ENCODE data around the gene JAK2.
"Not testable (repeated sequence)": the region's sequence is repeated elsewhere in the genome, so short reads cannot be mapped to it uniquely, and the experiment has no call there.

The JAK2 gene

DNA sequence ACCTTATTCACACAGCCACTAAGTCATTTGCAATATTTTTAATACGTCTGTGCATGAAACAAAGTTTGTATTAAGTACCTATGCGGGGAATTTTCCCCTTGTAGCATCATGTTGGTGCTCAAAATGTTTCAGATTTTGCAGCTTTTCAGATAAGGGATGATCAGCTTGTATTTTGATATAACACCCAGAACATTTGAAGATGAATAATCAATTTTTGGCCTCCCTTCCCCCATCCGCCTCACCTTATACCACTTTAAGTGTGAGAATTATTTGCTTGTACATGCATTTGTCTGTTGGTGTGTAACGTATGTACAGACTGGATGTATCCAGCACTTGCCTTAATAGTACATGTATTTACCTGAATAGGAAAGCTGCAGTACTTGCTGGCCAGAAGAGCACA is 1.7 kb downstream of the JAK2 start:
- TF ChIP-seq POLR2A (IDR thresholded peaks at IDR 0.05; ENCODE audit: low read depth, low read length): no peak
- DNase-seq (ENCODE audit: insufficient read length, low spot score) (no peak), FAIRE-seq (peak; percentile 23)

DNA sequence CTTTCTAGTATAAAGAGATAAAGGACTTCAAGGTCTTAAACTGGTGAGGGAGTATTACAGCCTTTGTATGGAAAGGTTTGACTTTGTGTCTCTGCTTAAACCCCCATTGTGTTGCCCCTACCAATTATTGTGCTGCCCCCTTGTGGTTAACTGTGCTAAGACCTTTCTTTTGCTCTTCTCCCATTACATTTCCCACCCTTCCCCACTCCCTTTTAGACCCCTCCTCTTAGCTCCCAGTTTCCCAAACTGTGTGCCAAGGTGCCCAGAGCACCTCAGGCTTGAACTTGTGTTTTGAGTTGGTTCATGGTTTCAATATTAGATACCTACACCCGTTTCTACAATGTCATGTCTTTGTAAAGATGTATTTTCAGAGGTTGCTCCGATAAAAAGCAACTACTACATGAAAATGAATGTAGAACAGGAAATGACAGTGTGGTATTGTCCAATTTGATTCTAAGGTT is 2.9 kb downstream of the JAK2 start:
- DNase-seq (ENCODE audit: insufficient read length, low spot score) (no peak), FAIRE-seq (peak; percentile 86)
- no peak for TF ChIP-seq POLR2A (IDR thresholded peaks at IDR 0.05; ENCODE audit: low read depth, low read length)

DNA sequence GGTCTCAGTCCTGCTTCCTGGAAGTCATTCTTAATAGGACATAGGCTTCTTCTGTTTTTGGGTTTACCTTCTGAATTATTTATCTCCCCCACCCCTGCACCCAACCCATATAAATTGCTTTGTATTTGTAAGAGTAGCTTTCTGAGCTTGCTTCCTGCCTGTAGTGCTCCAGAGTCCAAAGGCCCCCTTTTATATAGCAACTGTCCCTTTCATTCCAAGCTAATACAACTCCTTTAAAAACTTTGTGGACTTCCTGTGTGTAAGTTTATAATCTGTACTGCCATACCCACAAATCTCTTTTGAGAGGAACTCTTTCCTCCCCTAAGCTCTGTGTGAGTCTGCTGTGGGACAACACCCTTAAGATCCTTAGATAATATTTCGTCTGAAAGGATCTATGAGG is 7.8 kb downstream of the JAK2 start:
- no peak for TF ChIP-seq POLR2A (IDR thresholded peaks at IDR 0.05; ENCODE audit: low read depth, low read length)
- DNase-seq (ENCODE audit: insufficient read length, low spot score): no peak
- no peak for FAIRE-seq

DNA sequence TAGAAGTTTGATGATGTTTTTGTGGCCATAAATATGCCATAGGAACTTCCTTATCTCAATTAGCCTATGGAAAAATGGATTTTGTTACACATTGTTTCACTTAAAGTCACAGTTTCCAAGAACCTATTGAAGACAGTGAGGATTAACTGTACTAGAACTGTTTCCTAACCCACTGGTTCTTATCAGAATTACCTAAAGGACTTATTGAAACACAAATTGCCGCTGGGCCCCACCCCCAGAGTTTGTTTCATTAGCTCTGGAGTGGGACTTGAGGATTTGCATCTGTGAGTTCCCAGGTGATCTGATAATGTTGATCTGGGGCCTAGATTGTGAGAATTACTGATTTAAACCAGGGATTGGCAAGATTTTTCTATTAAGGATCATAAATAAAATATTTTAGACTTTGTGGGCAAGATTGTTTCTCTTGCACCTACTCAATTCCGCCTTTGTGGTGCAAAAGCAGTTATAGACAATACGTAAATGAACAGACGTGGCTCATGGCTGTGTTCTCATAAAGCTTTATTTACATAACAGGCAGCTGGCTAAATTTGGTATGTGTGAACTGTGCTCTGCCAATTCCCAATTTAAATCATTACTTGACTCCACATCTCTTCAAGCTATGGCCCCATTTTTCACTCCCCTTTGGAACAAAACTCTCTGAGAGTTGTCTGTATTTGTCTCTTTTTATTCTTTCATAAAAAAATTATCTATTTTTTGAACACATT is 9.3 kb downstream of the JAK2 start:
- no peak for FAIRE-seq
- DNase-seq (ENCODE audit: insufficient read length, low spot score): no peak
- TF ChIP-seq POLR2A (IDR thresholded peaks at IDR 0.05; ENCODE audit: low read depth, low read length): no peak

DNA sequence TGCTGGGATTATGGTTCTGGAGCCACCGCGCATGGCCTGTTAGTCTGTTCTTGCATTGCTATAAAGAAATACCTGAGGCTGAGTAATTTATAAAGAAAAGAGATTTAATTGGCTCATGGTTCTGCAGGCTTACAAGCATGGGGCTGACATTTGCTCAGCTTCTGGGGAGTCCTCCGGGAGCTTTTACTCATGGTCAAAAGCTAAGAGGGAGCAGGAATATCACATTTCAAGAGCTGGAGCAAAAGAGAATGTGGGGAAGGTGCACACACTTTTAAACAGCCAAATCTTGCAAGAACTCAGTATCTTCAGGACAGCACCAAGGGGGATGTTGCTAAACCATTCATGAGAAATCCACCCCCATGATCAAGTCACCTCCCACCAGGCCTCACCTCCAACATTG is 12.1 kb downstream of the JAK2 start:
- TF ChIP-seq POLR2A (IDR thresholded peaks at IDR 0.05; ENCODE audit: low read depth, low read length): no peak
- DNase-seq (ENCODE audit: insufficient read length, low spot score) (no peak), FAIRE-seq (no peak)

DNA sequence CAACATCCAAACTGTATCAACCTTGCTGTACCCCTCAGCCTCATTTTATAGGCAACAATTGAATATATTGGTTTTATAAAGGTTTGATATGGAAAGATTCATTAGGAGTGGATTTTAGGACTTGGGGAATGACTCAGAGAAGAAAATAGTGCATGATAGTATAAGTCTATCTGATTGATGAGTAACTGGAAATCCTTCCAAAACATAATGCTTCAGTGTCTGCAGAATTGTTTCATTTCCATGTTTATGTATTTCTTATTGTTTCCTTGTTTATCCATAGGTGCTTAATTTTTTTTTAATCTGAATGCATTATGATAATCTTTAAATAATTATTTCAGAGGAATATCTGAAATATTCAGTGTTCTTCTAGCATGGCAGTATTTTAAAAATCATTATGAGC is 12.6 kb downstream of the JAK2 start:
- no peak for TF ChIP-seq POLR2A (IDR thresholded peaks at IDR 0.05; ENCODE audit: low read depth, low read length)
- no peak for FAIRE-seq
- no peak for DNase-seq (ENCODE audit: insufficient read length, low spot score)

DNA sequence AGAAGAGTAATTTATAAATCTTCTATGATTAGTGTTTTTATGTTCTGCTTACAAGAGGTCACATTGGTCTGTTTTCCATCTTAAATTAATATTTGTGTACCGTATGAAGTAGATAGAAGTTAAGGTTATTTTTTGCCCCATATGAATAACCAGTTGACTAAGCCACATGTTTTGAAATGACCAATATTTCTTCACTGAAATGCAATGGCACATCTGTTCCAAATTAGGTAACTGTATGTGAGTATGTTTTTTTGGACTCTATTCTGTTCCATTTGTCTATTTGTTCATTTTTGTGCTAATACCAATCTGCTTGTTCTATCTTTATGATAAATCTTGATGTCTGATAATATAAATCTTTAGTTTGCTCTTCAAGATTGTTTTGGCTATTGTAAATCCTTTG is 17.7 kb downstream of the JAK2 start:
- TF ChIP-seq POLR2A (IDR thresholded peaks at IDR 0.05; ENCODE audit: low read depth, low read length): no peak
- FAIRE-seq (no peak), DNase-seq (ENCODE audit: insufficient read length, low spot score) (no peak)

DNA sequence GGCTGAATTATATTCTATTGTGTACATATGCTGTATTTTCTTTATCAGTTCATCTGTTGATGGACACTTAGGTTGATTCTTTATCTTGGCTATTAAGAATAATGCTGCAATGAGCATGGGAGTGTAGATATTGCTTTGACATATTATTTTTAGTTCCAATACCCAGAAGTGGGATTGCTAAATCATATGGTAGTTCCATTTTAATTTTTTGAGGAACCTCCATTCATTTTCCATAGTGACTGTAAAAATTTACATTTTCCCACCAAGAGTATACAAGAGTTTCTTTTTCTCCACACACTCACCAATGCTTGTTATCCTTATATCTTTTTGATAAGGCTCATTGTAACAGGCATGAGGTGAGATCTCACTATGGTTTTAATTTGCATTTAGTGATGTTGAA is 19.4 kb downstream of the JAK2 start:
- DNase-seq (ENCODE audit: insufficient read length, low spot score): no peak
- no peak for TF ChIP-seq POLR2A (IDR thresholded peaks at IDR 0.05; ENCODE audit: low read depth, low read length)
- no peak for FAIRE-seq

DNA sequence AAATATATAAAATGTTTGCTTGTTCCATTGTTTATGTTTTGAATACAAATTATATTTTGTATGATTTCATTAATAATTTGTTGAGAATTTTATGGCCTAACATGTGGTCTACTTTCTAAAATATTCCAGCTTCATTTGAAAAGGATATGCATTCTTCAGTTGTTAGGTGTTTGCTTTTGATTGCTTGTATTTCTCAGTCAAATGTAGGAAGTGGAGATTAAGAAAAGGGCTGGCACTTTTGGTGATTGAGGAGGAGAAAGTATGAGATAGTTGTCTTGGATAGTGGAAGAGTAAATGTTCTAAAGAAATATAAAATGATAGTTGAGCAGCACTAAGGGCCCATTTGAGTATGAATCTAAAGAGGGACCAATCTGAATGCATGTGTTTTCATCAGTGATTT is 23.1 kb downstream of the JAK2 start:
- FAIRE-seq: peak; percentile 38
- no peak for DNase-seq (ENCODE audit: insufficient read length, low spot score)
- no peak for TF ChIP-seq POLR2A (IDR thresholded peaks at IDR 0.05; ENCODE audit: low read depth, low read length)

DNA sequence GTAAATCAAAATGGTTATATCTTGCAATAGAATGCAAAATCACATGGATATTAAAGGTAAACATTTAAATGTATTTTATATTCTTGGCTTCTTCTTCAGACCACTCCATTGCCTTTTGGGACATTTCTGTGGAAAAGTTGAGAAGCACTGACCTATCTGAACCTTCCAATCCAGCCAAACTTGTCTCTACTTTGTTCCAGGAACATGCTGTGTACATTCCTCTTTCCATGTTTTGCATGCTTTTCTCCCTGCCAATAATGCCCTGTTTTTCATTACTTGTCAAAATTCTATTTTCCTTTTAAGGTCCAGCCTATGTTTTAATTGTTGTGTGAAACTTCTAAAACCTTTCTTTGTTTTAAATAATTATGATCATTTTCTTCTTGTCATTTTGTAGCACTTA is 28.3 kb downstream of the JAK2 start:
- no peak for TF ChIP-seq POLR2A (IDR thresholded peaks at IDR 0.05; ENCODE audit: low read depth, low read length)
- DNase-seq (ENCODE audit: insufficient read length, low spot score) (no peak), FAIRE-seq (no peak)

DNA sequence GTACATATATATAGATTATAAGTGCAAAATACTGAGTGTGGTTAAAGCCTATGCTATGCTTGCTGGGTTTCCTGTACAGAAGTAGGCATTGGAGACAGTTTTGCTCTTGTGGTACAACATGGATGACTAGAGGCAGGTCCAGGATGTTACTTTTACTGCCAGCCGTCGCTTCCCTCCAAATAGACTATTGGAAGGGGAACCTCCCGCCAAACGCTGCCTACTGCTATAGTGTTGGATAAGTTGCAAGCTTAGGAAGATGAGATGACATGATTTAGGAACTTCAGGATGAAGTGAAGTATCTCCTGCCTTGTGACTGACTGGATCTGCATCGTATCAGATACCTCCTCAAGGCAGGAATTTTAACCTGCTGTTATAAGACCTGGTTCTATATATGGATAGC is 30.9 kb downstream of the JAK2 start:
- no peak for DNase-seq (ENCODE audit: insufficient read length, low spot score)
- no peak for FAIRE-seq

DNA sequence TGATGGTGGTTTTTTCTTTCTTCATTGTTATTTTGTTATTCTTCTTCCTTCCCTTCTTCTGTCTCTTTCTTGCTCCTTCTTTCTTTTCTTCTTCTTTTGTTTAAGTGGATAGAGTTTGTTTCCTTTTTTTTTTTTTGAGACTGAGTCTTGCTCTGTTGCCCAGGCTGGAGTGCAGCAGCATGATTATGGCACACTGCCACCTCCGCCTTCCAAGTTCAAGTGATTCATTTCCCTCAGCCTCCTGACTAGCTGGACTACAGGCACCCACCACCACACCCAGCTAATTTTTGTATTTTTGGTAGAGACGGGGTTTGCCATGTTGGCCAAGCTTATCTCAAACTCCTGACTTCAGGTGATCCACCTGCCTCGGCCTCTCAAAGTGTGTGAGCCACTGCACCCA is 40.3 kb downstream of the JAK2 start:
- FAIRE-seq: no peak
- DNase-seq (ENCODE audit: insufficient read length, low spot score): no peak

More for the DNA sequence above, 30.9 kb downstream of the JAK2 start:
- TF ChIP-seq POLR2A (IDR thresholded peaks at IDR 0.05; ENCODE audit: low read depth, low read length): no peak

DNA sequence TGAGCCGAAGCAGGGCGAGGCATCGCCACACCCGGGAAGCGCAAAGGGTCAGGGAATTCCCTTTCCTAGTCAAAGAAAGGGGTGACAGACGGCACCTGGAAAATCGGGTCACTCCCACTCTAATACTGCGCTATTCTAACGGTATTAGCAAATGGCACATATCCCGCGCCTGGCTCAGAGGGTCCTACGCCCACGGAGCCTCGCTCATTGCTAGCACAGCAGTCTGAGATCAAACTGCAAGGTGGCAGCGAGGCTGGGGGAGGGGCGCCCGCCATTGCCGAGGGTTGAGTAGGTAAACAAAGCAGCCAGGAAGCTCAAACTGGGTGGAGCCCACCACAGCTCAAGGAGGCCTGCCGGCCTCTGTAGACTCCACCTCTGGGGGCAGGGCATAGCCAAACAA is 46.9 kb downstream of the JAK2 start:
- not testable (repeated sequence) for DNase-seq (ENCODE audit: insufficient read length, low spot score); FAIRE-seq

More for the DNA sequence above, 40.3 kb downstream of the JAK2 start:
- no peak for TF ChIP-seq POLR2A (IDR thresholded peaks at IDR 0.05; ENCODE audit: low read depth, low read length)

DNA sequence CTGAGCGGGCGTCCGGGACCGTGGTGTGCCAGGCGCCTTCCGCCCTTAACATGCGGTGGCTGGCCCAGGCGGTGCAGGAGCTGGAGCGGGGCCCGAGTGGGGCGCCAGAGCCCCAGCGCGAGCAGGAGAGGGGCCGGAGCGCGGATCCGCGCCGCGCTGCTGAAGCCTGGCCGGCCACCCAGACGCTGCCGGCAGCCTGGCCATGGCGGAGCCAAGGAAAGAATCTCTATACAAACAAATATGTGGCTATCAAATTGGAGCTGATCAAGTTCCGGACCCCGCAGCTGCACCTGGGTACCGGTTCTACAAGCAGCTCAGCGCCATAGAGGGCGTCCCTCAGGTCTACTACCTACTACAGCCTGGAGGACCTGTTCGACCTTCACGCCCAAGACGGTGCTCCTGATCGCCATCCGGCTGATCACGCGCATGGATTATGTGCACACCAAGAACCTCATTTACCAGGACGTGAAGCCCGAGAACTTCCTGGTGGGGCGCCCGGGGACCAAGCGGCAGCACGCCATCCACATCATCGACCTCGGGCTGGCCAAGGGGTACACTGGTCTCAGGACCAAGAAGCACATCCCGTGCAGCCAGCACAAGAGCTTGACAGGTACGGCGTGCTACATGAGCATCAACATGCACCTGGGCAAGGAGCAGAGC is 55.8 kb downstream of the JAK2 start:
- no peak for TF ChIP-seq POLR2A (IDR thresholded peaks at IDR 0.05; ENCODE audit: low read depth, low read length)
- no peak for FAIRE-seq
- no peak for DNase-seq (ENCODE audit: insufficient read length, low spot score)
